HG03521 (cell line): ENCODE results near the gene PLAAT2.
"Not testable (repeated sequence)": the region's sequence is repeated elsewhere in the genome, so short reads cannot be mapped to it uniquely, and the experiment has no call there.

Experiments used
- ATAC-seq: cut with Tn5 transposase; IDR thresholded peaks from one replicate; pipeline ENCODE4 v1.9.1; 2021; ENCODE audit warnings: mild to moderate bottlenecking, moderate library complexity; ENCODE audit not compliant: unreplicated experiment

Gene PLAAT2

GRCh38 chr11:63581224-63581623 lies 18.0 kb upstream of the PLAAT2 start:
- ATAC-seq: not testable (repeated sequence)

DNA sequence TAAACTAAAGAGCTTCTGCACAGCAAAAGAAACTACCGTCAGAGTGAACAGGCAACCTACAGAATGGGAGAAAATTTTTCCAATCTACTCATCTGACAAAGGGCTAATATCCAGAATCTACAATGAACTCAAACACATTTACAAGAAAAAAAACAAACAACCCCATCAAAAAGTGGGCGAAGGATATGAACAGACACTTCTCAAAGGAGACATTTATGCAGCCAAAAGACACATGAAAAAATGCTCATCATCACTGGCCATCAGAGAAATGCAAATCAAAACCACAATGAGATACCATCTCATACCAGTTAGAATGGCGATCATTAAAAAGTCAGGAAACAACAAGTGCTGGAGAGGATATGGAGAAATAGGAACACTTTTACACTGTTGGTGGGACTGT lies 15.7 kb upstream of the PLAAT2 start:
- not testable (repeated sequence) for ATAC-seq

- no peak for ATAC-seq
Measured at GRCh38 chr11:63574856-63575602, 11.8 kb upstream of the PLAAT2 start.

GRCh38 chr11:63573881-63574855 lies 11.0 kb upstream of the PLAAT2 start:
- no peak for ATAC-seq

DNA sequence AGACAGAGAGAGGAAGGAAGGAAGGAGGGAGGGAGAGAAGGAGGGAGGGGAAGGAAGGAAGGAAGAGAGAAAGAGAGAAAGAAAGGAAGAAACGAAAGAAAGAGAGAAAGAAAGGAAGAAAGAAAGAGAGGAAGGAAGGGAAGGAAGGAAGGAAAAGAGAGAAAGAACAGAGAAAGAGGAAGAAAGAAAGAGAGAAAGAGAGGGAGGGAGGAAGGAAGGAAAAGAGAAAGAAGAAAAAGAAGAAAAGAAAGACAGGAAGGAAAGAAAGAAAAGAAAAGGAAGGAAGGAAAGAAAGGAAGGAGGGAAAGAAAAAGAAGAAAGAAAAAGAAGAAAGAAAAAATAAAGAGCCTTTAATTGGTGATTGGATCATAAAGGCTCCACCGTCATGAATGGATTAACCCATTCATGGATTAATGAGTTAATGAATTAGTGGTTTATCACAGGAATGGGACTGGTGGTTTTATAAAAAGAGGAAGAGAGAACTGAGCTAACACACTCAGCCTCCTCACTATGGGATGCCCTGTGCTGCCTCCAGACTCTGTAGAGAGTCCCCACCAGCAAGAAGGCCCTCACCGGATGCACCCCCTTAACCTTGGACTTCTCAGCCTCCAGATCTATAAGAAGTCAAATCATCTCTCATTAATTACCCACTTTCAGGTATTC lies 9.0 kb upstream of the PLAAT2 start:
- no peak for ATAC-seq

GRCh38 chr11:63569570-63569969 lies 6.4 kb upstream of the PLAAT2 start:
- no peak for ATAC-seq

DNA sequence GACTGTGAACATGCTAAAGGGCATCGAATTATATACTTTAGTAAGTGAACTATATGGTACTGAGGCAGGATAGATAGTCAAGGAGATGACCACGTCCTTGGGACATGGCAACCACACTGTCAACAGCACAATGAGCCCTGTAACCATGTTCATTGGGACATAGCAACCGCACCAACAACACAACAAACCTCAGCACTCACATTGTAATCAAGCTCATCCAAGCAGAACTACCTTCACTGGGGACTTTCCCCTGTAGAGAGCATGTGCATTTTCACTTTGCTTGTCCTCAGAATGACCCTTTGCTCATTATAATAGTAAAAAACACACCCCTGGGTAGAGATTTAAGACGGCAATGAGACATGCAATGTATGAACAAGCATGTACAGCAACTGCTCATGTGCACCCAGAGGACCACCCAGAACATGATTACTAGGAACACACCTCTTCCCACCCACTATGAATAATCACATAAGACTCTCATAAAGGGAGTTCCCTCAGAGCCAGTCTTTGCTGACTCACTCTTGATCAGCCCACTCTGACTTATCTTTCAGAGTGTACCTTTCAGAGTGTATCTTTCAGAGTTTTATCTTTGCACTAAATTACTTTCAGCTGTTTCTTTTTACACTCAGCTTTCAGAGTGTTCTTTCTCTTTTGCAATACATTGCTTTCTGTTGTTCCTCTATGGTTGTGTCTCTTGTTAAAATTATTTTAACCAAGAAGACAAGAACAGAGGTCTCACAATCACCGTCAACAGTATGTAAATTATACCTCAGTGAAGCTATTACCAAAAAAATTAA lies 4.1 kb upstream of the PLAAT2 start:
- ATAC-seq: peak; percentile 83

GRCh38 chr11:63564784-63565350 lies 1.7 kb upstream of the PLAAT2 start:
- ATAC-seq: no peak

DNA sequence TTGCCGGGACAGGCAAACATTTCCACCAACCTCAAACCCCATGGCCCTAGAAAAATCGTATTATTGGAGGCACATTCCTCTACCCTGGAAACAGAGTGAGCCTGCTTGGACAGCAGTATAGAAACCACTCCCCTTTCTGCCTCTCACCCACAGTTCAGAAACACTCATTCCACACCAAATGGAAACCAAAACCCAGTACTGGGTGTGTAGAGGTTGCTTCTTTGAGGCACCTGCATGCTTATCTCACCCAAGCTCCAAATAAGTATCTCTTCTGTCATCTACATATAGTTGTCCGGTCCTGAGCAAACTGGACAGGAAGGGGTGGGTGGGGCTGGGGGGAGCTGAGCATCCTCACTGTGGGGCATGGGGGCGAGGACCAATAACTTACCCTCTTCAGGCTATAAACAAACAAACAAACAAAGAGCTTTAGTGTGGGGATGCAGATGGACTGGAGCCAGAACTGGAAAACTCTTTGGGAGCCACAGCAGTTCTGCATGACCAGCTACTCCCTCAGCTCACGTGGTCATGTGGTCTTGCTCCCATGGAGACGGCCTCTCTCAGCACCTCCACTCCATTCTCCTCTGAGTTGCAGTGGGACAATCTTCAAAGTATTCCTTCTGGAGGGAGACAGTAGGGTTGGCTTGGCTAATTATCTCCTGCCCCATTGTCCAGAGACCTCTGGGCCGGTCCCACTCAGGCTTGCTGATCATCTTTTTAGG lies 1.0 kb upstream of the PLAAT2 start:
- ATAC-seq: peak; percentile 58

DNA sequence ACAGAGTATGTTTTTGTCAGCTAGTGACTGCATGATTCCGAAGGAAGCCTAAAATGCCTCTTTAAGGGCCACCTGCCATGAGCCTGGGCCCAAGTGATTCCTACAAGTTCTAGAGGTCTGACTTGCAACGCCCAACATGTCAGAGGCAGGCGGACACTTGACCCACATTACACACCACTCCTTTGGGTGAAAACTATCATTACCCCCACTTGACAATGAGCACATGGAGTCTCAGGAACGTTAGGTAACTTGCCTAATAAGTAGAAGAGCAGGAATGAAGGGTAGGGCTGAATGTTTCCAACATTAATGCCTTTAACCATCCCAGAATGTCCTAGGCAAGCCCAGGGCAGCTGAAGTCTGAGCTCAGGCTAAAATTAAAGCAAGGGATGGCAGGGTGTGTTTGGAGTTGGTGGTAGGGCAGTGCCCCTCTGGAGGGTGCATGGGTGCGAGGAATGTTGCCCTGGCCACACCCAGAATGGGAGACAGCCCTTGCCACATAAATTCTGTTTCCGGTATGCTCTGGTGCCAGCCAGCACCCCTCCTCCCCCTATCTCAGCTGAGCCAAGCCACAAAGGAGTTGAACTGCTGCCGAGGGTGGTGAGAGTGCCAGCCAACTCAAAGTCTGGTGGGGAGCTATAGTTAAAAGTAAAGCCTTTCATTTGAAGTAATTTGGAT lies 2.5 kb downstream of the PLAAT2 start:
- no peak for ATAC-seq

- no peak for ATAC-seq
Measured at GRCh38 chr11:63558459-63559157, 4.6 kb downstream of the PLAAT2 start.

DNA sequence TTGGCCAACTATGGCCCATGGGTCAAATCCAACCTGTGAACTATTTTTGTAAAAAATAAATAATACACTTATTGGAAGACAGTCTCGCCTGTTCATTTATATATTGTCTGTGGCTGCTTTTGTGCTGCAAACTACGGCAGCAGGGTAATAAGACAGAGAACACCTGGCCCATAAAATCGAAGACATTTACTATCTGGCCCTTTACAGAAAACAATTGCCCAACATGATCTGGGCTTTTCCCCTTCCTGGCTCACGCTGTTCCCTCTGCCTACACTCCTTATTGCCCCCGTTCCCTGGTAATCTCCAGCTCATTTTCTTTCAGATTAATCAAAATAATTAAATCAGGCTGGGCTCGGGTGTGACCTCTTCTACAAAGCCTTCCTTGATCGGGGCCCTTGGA lies 5.6 kb downstream of the PLAAT2 start:
- no peak for ATAC-seq

- no peak for ATAC-seq
Measured at GRCh38 chr11:63556404-63557013, 6.7 kb downstream of the PLAAT2 start.

- no peak for ATAC-seq
Measured at GRCh38 chr11:63554877-63555223, 8.3 kb downstream of the PLAAT2 start.

- ATAC-seq: no peak
Measured at GRCh38 chr11:63553759-63554158, 9.4 kb downstream of the PLAAT2 start.

- ATAC-seq: no peak
Measured at GRCh38 chr11:63552921-63553320, 10.3 kb downstream of the PLAAT2 start.

DNA sequence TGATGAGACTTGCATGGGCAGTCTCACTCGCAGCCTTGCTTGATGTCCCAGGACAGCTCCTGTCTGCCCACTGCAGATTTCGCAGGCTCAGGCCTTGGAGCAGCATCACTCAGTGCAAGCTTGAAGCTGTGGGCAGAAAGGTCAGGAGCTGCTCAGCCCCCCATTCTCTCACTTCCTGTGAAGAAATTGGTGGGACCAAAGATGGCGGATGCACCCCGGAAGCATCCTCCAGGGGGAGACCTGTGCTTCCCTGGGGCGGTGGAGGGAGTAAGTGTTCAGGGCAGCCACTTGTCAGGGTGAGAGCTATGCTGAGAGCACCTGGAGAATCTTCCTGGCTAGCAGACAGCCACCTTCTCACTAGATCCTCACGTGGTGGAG lies 11.3 kb downstream of the PLAAT2 start:
- no peak for ATAC-seq
